Neural progenitor cell (in vitro differentiated cells): Measurements from ENCODE around the gene ANKDD1A. TPM values are rescaled to one million over a fixed set of nuclear protein-coding genes. Genes with fewer than 3 reads are reported as not detected.

ENCODE experiments used
- DNase-seq: peaks from one replicate; pipeline ENCODE4 v3.0.0-alpha.2; 2016; ENCODE audit warnings: low spot score
- H2AFZ ChIP-seq: fragments of 200-600 bp; sonication (generic); replicated peaks from 2 replicates; pipeline ENCODE4 v1.6.1; 2016; ENCODE audit warnings: antibody characterized with exemption
- H3F3A ChIP-seq: fragments of 200-600 bp; sonication (generic); 2 replicates; pipeline ENCODE4 v1.6.1; 2016; ENCODE audit warnings: antibody characterized with exemption, low read depth
- H3K27ac ChIP-seq: fragments of 200-600 bp; sonication (generic); 2 replicates; pipeline ENCODE4 v1.5.1; 2016; ENCODE audit warnings: mild to moderate bottlenecking
- H3K27me3 ChIP-seq: fragments of 200-600 bp; sonication (generic); 2 replicates; pipeline ENCODE4 v1.6.1; 2016; ENCODE audit warnings: mild to moderate bottlenecking, moderate library complexity
- H3K36me3 ChIP-seq: fragments of 200-600 bp; sonication (generic); 2 replicates; pipeline ENCODE4 v1.5.1; 2016
- H3K4me1 ChIP-seq: fragments of 200-600 bp; sonication (generic); 2 replicates; pipeline ENCODE4 v1.6.1; 2016; ENCODE audit warnings: mixed run types
- H3K4me2 ChIP-seq: fragments of 200-600 bp; sonication (generic); 2 replicates; pipeline ENCODE4 v1.6.1; 2016
- H3K4me3 ChIP-seq: fragments of 200-600 bp; sonication (generic); 2 replicates; pipeline ENCODE4 v1.5.1; 2016
- H3K79me2 ChIP-seq: fragments of 200-600 bp; sonication (generic); 2 replicates; pipeline ENCODE4 v1.6.1; 2016; ENCODE audit warnings: low read depth
- H3K9ac ChIP-seq: fragments of 200-600 bp; sonication (generic); 2 replicates; pipeline ENCODE4 v1.6.1; 2016
- H3K9me3 ChIP-seq: fragments of 200-600 bp; sonication (generic); 2 replicates; pipeline ENCODE4 v1.5.1; 2016; ENCODE audit warnings: low read depth
- H4K20me1 ChIP-seq: fragments of 200-600 bp; sonication (generic); 2 replicates; pipeline ENCODE4 v1.6.1; 2016; ENCODE audit warnings: low read depth
- H3K27ac Mint-ChIP-seq: 3 replicates; pipeline ENCODE4 v1.8.0; 2021; ENCODE audit warnings: mixed read lengths
- H3K27me3 Mint-ChIP-seq: 2 replicates; pipeline ENCODE4 v1.8.0; 2022; ENCODE audit warnings: low read depth, mild to moderate bottlenecking, inconsistent platforms, moderate library complexity, mixed read lengths; ENCODE audit not compliant: insufficient read depth
- H3K36me3 Mint-ChIP-seq: 3 replicates; pipeline ENCODE4 v1.8.0; 2021; ENCODE audit warnings: mixed read lengths
- H3K4me1 Mint-ChIP-seq: 3 replicates; pipeline ENCODE4 v1.8.0; 2021; ENCODE audit warnings: mixed read lengths
- H3K4me3 Mint-ChIP-seq: 3 replicates; pipeline ENCODE4 v1.8.0; 2021; ENCODE audit warnings: mild to moderate bottlenecking, moderate library complexity, mixed read lengths
- H3K9me3 Mint-ChIP-seq: 3 replicates; pipeline ENCODE4 v1.8.0; 2020; ENCODE audit warnings: mixed read lengths
- CTCF ChIP-seq: fragments of 200-600 bp; sonication (generic); IDR thresholded peaks from 2 replicates; pipeline ENCODE4 v1.5.1; 2017; ENCODE audit warnings: antibody characterized with exemption, mild to moderate bottlenecking
- EZH2 ChIP-seq: fragments of 200-600 bp; sonication (generic); IDR thresholded peaks from 2 replicates; pipeline ENCODE4 v1.6.1; 2017; ENCODE audit warnings: antibody characterized with exemption, mild to moderate bottlenecking, moderate library complexity
- EZH2phosphoT487 ChIP-seq: fragments of 200-600 bp; sonication (generic); IDR thresholded peaks from 2 replicates; pipeline ENCODE4 v1.6.1; 2017; ENCODE audit warnings: antibody characterized with exemption
- total RNA-seq: library from RNA; depleted of rRNA; stranded (reverse); fragments of >200 nt; gene quantifications from 2 replicates; pipeline ENCODE4 v1.2.3, GENCODE V29; 2015; ENCODE audit warnings: low replicate concordance

ANKDD1A gene
- total RNA-seq, 1 donor from 2014 or later: 6.1 TPM

- H3K27me3 Mint-ChIP-seq: peaks cover 4% of the 10 kb centered on the region
- no peaks in the 10 kb centered on the region for H3K36me3 Mint-ChIP-seq
- H3K4me2 ChIP-seq: no peak overlapping the region
- H3K9me3 ChIP-seq: no peaks in the 10 kb centered on the region
- H3F3A ChIP-seq: no peaks in the 10 kb centered on the region
- peaks cover 10% of the 10 kb centered on the region for H3K4me1 Mint-ChIP-seq
- TF ChIP-seq EZH2: no peak
- no peak for TF ChIP-seq EZH2phosphoT487
- TF ChIP-seq CTCF: no peak
- DNase-seq: no peak
- H3K4me1 ChIP-seq: peaks cover 4% of the 10 kb centered on the region
- no peaks in the 10 kb centered on the region for H3K9me3 Mint-ChIP-seq
- no peaks in the 10 kb centered on the region for H3K79me2 ChIP-seq
- no peak overlapping the region for H3K27ac Mint-ChIP-seq
- H4K20me1 ChIP-seq: no peaks in the 10 kb centered on the region
- no peaks in the 10 kb centered on the region for H3K36me3 ChIP-seq
- H3K27me3 ChIP-seq: no peaks in the 10 kb centered on the region
- H3K9ac ChIP-seq: no peak overlapping the region
- no peak overlapping the region for H3K4me3 ChIP-seq
- H3K27ac ChIP-seq: no peak overlapping the region
- no peak overlapping the region for H2AFZ ChIP-seq
- H3K4me3 Mint-ChIP-seq: no peak overlapping the region
These were observed 27.0 kb upstream of the ANKDD1A start for GRCh38 chr15:64884679-64885078.

GRCh38 chr15:64888336-64888735 is 23.4 kb upstream of the ANKDD1A start:
- Mint-ChIP-seq H3K9me3 (no peaks in the 10 kb centered on the region), H3K4me1 (peaks cover 17% of the 10 kb centered on the region), H3K27me3 (peaks cover 6% of the 10 kb centered on the region), H3K27ac (no peak overlapping the region), H3K4me3 (no peak overlapping the region), H3K36me3 (no peaks in the 10 kb centered on the region)
- H3K4me3 ChIP-seq: no peak overlapping the region
- no peak for DNase-seq
- H3F3A ChIP-seq: no peaks in the 10 kb centered on the region
- no peak overlapping the region for H3K4me2 ChIP-seq
- H3K36me3 ChIP-seq: no peaks in the 10 kb centered on the region
- TF ChIP-seq CTCF: no peak
- TF ChIP-seq EZH2: no peak
- no peak for TF ChIP-seq EZH2phosphoT487
- no peak overlapping the region for H3K27ac ChIP-seq
- no peak overlapping the region for H2AFZ ChIP-seq
- peaks cover under 1% of the 10 kb centered on the region for H3K4me1 ChIP-seq
- H3K79me2 ChIP-seq: no peaks in the 10 kb centered on the region
- H3K27me3 ChIP-seq: no peaks in the 10 kb centered on the region
- H3K9ac ChIP-seq: no peak overlapping the region
- H3K9me3 ChIP-seq: no peaks in the 10 kb centered on the region
- no peaks in the 10 kb centered on the region for H4K20me1 ChIP-seq

GRCh38 chr15:64891561-64891960 is 20.1 kb upstream of the ANKDD1A start:
- no peak overlapping the region for H3K4me2 ChIP-seq

DNA sequence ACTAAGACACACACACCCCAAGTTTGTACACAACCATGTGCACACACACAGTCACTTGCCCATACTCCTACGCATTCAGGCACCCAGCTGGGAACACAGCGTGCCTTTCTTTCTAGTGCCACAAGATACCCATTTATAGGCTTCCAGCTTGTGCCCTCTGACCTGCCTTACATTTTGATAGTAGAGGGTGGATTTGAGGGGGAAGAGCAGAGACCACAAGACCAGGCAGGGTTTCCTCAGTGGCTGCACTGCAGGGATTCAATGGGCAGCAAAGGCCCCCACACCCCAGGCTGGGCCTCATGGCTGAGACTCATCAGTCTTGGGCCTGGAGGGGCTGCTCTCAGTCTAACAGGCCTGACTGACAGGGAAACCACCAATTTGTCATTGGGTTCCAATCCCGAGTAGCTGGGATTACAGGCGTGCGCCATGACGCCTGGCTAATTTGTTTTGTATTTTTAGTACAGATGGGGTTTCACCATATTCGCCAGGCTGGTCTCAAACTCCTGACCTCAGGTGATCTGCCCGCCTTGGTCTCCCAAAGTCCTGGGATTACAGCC is 18.8 kb upstream of the ANKDD1A start:
- H3K27ac Mint-ChIP-seq: no peak overlapping the region
- no peaks in the 10 kb centered on the region for H4K20me1 ChIP-seq
- peaks cover 29% of the 10 kb centered on the region for H3F3A ChIP-seq
- TF ChIP-seq EZH2phosphoT487: no peak
- TF ChIP-seq CTCF: no peak
- no peaks in the 10 kb centered on the region for H3K9me3 ChIP-seq
- no peaks in the 10 kb centered on the region for H3K36me3 ChIP-seq
- H3K4me1 Mint-ChIP-seq: peaks cover 42% of the 10 kb centered on the region
- H3K9me3 Mint-ChIP-seq: no peaks in the 10 kb centered on the region
- H3K27ac ChIP-seq: no peak overlapping the region
- H3K27me3 Mint-ChIP-seq: peaks cover 6% of the 10 kb centered on the region
- H3K9ac ChIP-seq: no peak overlapping the region
- no peak overlapping the region for H3K4me3 ChIP-seq
- H3K4me1 ChIP-seq: peaks cover 31% of the 10 kb centered on the region
- no peaks in the 10 kb centered on the region for H3K27me3 ChIP-seq
- H3K36me3 Mint-ChIP-seq: no peaks in the 10 kb centered on the region
- no peak overlapping the region for H3K4me2 ChIP-seq
- H2AFZ ChIP-seq: no peak overlapping the region
- DNase-seq: no peak
- no peak overlapping the region for H3K4me3 Mint-ChIP-seq
- no peaks in the 10 kb centered on the region for H3K79me2 ChIP-seq

More at GRCh38 chr15:64891561-64891960, 20.1 kb upstream of the ANKDD1A start:
- peaks cover 30% of the 10 kb centered on the region for H3K4me1 ChIP-seq
- H4K20me1 ChIP-seq: no peaks in the 10 kb centered on the region
- H3F3A ChIP-seq: peaks cover 29% of the 10 kb centered on the region
- no peak overlapping the region for H3K9ac ChIP-seq
- no peaks in the 10 kb centered on the region for H3K36me3 ChIP-seq
- no peak for DNase-seq
- no peak for TF ChIP-seq EZH2phosphoT487
- H2AFZ ChIP-seq: no peak overlapping the region
- no peaks in the 10 kb centered on the region for H3K27me3 ChIP-seq
- H3K27me3 Mint-ChIP-seq: peaks cover 6% of the 10 kb centered on the region
- H3K4me1 Mint-ChIP-seq: peaks cover 42% of the 10 kb centered on the region
- no peaks in the 10 kb centered on the region for H3K9me3 ChIP-seq
- H3K9me3 Mint-ChIP-seq: no peaks in the 10 kb centered on the region
- H3K79me2 ChIP-seq: no peaks in the 10 kb centered on the region
- H3K4me3 ChIP-seq: no peak overlapping the region
- no peaks in the 10 kb centered on the region for H3K36me3 Mint-ChIP-seq
- H3K27ac ChIP-seq: no peak overlapping the region
- H3K4me3 Mint-ChIP-seq: no peak overlapping the region
- no peak overlapping the region for H3K27ac Mint-ChIP-seq
